Endothelial cell of umbilical vein (primary cell): ENCODE data around the gene ATXN10. TPM values are rescaled to one million over a fixed set of nuclear protein-coding genes. Genes with fewer than 3 reads are reported as not detected.

Source experiments
- BruUV-seq: library from RNA; stranded (reverse); fragments of 400-500 nt; replicated peaks from 2 replicates; lab custom pipeline; 2021; lab: Mats Ljungman, UMichigan
- CTCF ChIA-PET: fragments of 300-600, 350-600 bp; sonication (Branson Sonifier 250); formaldehyde crosslinking; loops from one replicate; lab custom pipeline; 2021; ENCODE audit warnings: antibody characterized with exemption, inconsistent platforms; lab: Charles Lee
- POLR2A ChIA-PET: fragments of 300-600, 350-600 bp; sonication (Branson Sonifier 250); formaldehyde crosslinking; loops from one replicate; lab custom pipeline; 2021; ENCODE audit warnings: antibody characterized with exemption, inconsistent platforms; lab: Charles Lee
- DNase-seq: peaks from one replicate; pipeline ENCODE4 v3.0.0-alpha.2; 2011; ENCODE audit warnings: low read depth, low spot score
- FAIRE-seq: peaks from 2 replicates; lab custom pipeline; 2011; peaks lifted over from hg19 to GRCh38; lab: Jason Lieb, UNC
- H2AFZ ChIP-seq: 2 replicates; pipeline ENCODE4 v1.6.0; 2012; ENCODE audit warnings: low read depth, low read length, control low read depth, inconsistent platforms
- H3K27ac ChIP-seq: 2 replicates; pipeline ENCODE4 v1.5.1; 2011; ENCODE audit warnings: low read depth, mild to moderate bottlenecking, control low read depth, low read length, moderate library complexity; ENCODE audit not compliant: insufficient read depth
- H3K27me3 ChIP-seq, 2 experiments: 2 replicates each; pipeline versions ENCODE4 v1.6.0 to v1.6.1; 2011; ENCODE audit warnings: low read length in 2 of 2, mixed read lengths in 1 of 2; ENCODE audit not compliant: control insufficient read depth in 2 of 2, insufficient read depth in 2 of 2
- H3K36me3 ChIP-seq, 2 experiments: 2 replicates in 1 of 2; 3 replicates in 1 of 2; pipeline ENCODE4 v1.5.1; 2011; ENCODE audit warnings: low read length in 2 of 2, mild to moderate bottlenecking in 1 of 2, moderate library complexity in 1 of 2; ENCODE audit not compliant: control insufficient read depth in 2 of 2, insufficient read depth in 2 of 2; ENCODE audit errors: extremely low read depth in 1 of 2
- H3K4me1 ChIP-seq: 3 replicates; pipeline ENCODE4 v1.5.1; 2011; ENCODE audit warnings: mild to moderate bottlenecking, low read length; ENCODE audit not compliant: control insufficient read depth, insufficient read depth; ENCODE audit errors: extremely low read depth
- H3K4me2 ChIP-seq: 2 replicates; pipeline ENCODE4 v1.6.1; 2011; ENCODE audit warnings: low read length, control low read depth, mixed read lengths; ENCODE audit not compliant: insufficient read depth
- H3K4me3 ChIP-seq, 3 experiments: fragments of 200-600 bp in 1 of 3; sonication (generic), shearing (Covaris generic) in 1 of 3; replicated peaks in 1 of 3; 2 replicates each; pipeline ENCODE4 v1.5.1; 2011 to 2016; ENCODE audit warnings: control low read depth in 3 of 3, low read length in 3 of 3, mild to moderate bottlenecking in 2 of 3, inconsistent platforms in 1 of 3, low read depth in 1 of 3, moderate library complexity in 1 of 3; ENCODE audit not compliant: insufficient read depth in 1 of 3
- H3K79me2 ChIP-seq: 2 replicates; pipeline ENCODE4 v1.6.0; 2012; ENCODE audit warnings: low read length, inconsistent platforms; ENCODE audit not compliant: control insufficient read depth, insufficient read depth
- H3K9ac ChIP-seq: replicated peaks from 2 replicates; pipeline ENCODE3; 2011; ENCODE audit warnings: low read length, control low read depth; ENCODE audit not compliant: insufficient read depth; ENCODE audit errors: extremely low read depth
- H3K9me1 ChIP-seq: replicated peaks from 3 replicates; pipeline ENCODE4 v1.6.0; 2011; ENCODE audit warnings: mild to moderate bottlenecking, low read length; ENCODE audit not compliant: control insufficient read depth, insufficient read depth; ENCODE audit errors: extremely low read depth
- H3K9me3 ChIP-seq: replicated peaks from 2 replicates; pipeline ENCODE4 v1.5.1; 2012; ENCODE audit warnings: low read length, inconsistent platforms; ENCODE audit not compliant: control insufficient read depth, insufficient read depth
- H4K20me1 ChIP-seq: replicated peaks from 2 replicates; pipeline ENCODE3; 2011; ENCODE audit warnings: mild to moderate bottlenecking, low read length; ENCODE audit not compliant: control insufficient read depth, insufficient read depth; ENCODE audit errors: extremely low read depth
- EZH2 ChIP-seq: IDR thresholded peaks from 2 replicates; pipeline ENCODE4 v1.6.1; 2012; ENCODE audit warnings: borderline replicate concordance, low read depth, mild to moderate bottlenecking, moderate library complexity, low read length, inconsistent platforms; ENCODE audit not compliant: severe bottlenecking
- FOS ChIP-seq: IDR thresholded peaks from 2 replicates; pipeline ENCODE4 v1.6.1; 2011; ENCODE audit warnings: mild to moderate bottlenecking, low read length, moderate library complexity, borderline replicate concordance; ENCODE audit not compliant: insufficient read depth
- GATA2 ChIP-seq: IDR thresholded peaks from 2 replicates; pipeline ENCODE4 v1.7.0; 2011; ENCODE audit warnings: low read depth, mild to moderate bottlenecking, moderate library complexity, mixed read lengths, low read length; ENCODE audit not compliant: insufficient read length, insufficient read depth
- JUN ChIP-seq: IDR thresholded peaks from 2 replicates; pipeline ENCODE4 v1.6.1; 2011; ENCODE audit warnings: borderline replicate concordance, low read depth; ENCODE audit not compliant: insufficient read length, insufficient read depth
- MAX ChIP-seq: IDR thresholded peaks from 2 replicates; pipeline ENCODE4 v1.6.1; 2011; ENCODE audit not compliant: insufficient read depth, insufficient read length
- MYC ChIP-seq: IDR thresholded peaks from one replicate; pipeline ENCODE4 v1.6.1; 2011; ENCODE audit warnings: mild to moderate bottlenecking, low read depth, low read length
- POLR2A ChIP-seq: IDR thresholded peaks from 2 replicates; pipeline ENCODE4 v1.6.1; 2012; ENCODE audit warnings: low read depth, mild to moderate bottlenecking, control low read depth, low read length
- POLR2AphosphoS5 ChIP-seq: IDR thresholded peaks from 2 replicates; pipeline ENCODE4 v1.6.1; 2012; ENCODE audit warnings: low read depth, mild to moderate bottlenecking, control low read depth, low read length, moderate library complexity; ENCODE audit not compliant: insufficient read depth
- dilution Hi-C: fragments of 300-500 bp; cut with MboI; formaldehyde crosslinking; loops from one replicate; pipeline ENCODE4 v1.15.0; 2019; ENCODE audit warnings: low sequenced_read_pairs; ENCODE audit not compliant: extremely low pct_ligation_motif_present
- intact Hi-C: fragments of 100-400 bp; cut with micrococcal nuclease; formaldehyde crosslinking; loops from one replicate; pipeline ENCODE4 v1.10.0; 2022
- polyA plus RNA-seq, 4 experiments: library from polyadenylated mRNA; depleted of rRNA in 3 of 4; stranded (reverse) in 3 of 4; unstranded in 1 of 4; fragments of >200 nt; gene quantifications; 2 replicates each; pipeline versions ENCODE4 v1.2.1 to v1.2.3, GENCODE V29; 2011 to 2012; ENCODE audit warnings: missing spikeins in 1 of 4
- total RNA-seq: library from RNA; stranded (reverse); gene quantifications from 2 replicates; pipeline ENCODE4 v1.2.3, GENCODE V29; 2021
- TF ChIP-seq, protein P1 (sequence below), 2 donors: IDR thresholded peaks; 1 replicate in 1 of 2; 2 replicates in 1 of 2; pipeline ENCODE4 v1.5.1; 2011; ENCODE audit warnings: low read length in 2 of 2, mild to moderate bottlenecking in 2 of 2, moderate library complexity in 2 of 2, control low read depth in 1 of 2, inconsistent platforms in 1 of 2, low read depth in 1 of 2; ENCODE audit not compliant: insufficient read depth in 1 of 2; ENCODE audit errors: extremely low read depth in 1 of 2

The ATXN10 gene
- total and polyA plus RNA-seq, 2 donors (not counting 3 experiments of a cell fraction or from before 2014, with no cell fraction given), result 73.2 to 91.9 TPM

- ChIA-PET CTCF (interaction anchor here (0.9 to 2.2 kb wide), 2 partner anchors 15 to 47 kb away, joined by 3 to 10 read pairs; no protein-coding TSS in a partner anchor), POLR2A (no interaction called here)
- H3K27me3 ChIP-seq, result no peaks in the 10 kb centered on the region
- DNase-seq, result no peak
- no peak for TF ChIP-seq MYC
- TF ChIP-seq MAX, result no peak
- TF ChIP-seq FOS, result no peak
- no peak for TF ChIP-seq POLR2A
- TF ChIP-seq GATA2, result no peak
- TF ChIP-seq, protein P1, sequence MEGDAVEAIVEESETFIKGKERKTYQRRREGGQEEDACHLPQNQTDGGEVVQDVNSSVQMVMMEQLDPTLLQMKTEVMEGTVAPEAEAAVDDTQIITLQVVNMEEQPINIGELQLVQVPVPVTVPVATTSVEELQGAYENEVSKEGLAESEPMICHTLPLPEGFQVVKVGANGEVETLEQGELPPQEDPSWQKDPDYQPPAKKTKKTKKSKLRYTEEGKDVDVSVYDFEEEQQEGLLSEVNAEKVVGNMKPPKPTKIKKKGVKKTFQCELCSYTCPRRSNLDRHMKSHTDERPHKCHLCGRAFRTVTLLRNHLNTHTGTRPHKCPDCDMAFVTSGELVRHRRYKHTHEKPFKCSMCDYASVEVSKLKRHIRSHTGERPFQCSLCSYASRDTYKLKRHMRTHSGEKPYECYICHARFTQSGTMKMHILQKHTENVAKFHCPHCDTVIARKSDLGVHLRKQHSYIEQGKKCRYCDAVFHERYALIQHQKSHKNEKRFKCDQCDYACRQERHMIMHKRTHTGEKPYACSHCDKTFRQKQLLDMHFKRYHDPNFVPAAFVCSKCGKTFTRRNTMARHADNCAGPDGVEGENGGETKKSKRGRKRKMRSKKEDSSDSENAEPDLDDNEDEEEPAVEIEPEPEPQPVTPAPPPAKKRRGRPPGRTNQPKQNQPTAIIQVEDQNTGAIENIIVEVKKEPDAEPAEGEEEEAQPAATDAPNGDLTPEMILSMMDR (IDR thresholded peaks at IDR 0.05; ENCODE audit: extremely low read depth in 1 of 2, insufficient read depth in 1 of 2, low read depth in 1 of 2, low read length in 2 of 2), result no peak
- no peak for TF ChIP-seq JUN
- TF ChIP-seq EZH2, result no peak
- no peak for TF ChIP-seq POLR2AphosphoS5
- BruUV-seq, result no TSS peak
- no peak overlapping the region for H2AFZ ChIP-seq
- dilution Hi-C loops (no loop called here), intact Hi-C loops (no loop called here)
- H3K36me3 ChIP-seq, result no peaks in the 10 kb centered on the region
- no peak overlapping the region for H3K4me3 ChIP-seq
- H3K9me3 ChIP-seq, result no peaks in the 10 kb centered on the region
- no peak overlapping the region for H3K27ac ChIP-seq
- FAIRE-seq, result no peak
- H3K9me1 ChIP-seq, result no peaks in the 10 kb centered on the region
- peaks cover 7% of the 10 kb centered on the region for H3K4me1 ChIP-seq
- H3K79me2 ChIP-seq, result peaks cover 1% of the 10 kb centered on the region
- peaks cover 4% of the 10 kb centered on the region for H4K20me1 ChIP-seq
- H3K4me2 ChIP-seq, result no peak overlapping the region
- H3K9ac ChIP-seq, result no peak overlapping the region
Measured at GRCh38 chr22:45777852-45778375, 106.3 kb downstream of the ATXN10 start.
